ENCODE results near the gene EBP.

Gene EBP

GRCh38 chrX:48521353-48522243 lies at the start of gene EBP:
TSS of gene EBP (plus strand) at chrX:48521808. CDS start at chrX:48523772, 1,964 bp downstream.
- ATAC-seq: peak; percentile 93 to 96

DNA sequence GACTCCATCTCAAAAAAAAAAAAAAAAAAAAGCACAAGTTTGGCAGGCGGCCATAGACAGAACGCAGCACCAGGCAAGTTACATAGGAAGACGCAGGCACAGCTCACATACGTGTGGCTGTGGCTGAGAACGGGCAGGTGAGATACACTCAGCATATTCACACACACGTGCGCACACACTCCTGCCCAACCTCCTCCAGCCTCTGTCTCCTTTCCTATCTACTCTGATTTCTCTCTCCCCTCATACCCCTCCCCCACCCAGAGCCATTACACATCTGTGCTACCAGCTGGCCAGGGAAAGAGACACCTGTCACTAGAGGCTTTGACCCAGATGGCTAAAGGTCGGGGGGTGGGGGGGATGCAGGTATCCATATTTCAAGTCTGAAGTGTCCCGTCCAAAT lies 49.4 kb upstream of the EBP start:
- ATAC-seq: no peak

- ATAC-seq: no peak
Measured at GRCh38 chrX:48472851-48473703, 48.5 kb upstream of the EBP start.

- no peak for ATAC-seq
Measured at GRCh38 chrX:48473704-48473990, 48.0 kb upstream of the EBP start.

DNA sequence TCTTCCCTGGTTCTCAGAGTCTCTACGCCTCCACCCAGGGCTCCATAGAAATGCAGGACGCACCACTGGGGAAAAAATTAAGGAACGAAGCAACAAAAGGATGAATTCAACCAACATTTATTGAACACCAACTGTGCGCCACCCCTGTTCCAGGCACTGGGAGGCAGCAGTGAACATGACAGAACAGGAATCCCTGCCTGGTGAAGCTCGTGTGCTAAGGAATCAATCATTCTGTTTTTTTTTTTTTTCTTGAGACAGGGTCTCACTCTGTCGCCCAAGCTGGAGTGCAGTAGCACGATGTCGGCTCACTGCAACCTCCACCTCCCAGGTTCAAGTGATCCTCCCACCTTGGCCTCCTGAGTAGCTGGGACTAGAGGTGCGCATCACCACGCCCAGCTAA lies 47.5 kb upstream of the EBP start:
- no peak for ATAC-seq

DNA sequence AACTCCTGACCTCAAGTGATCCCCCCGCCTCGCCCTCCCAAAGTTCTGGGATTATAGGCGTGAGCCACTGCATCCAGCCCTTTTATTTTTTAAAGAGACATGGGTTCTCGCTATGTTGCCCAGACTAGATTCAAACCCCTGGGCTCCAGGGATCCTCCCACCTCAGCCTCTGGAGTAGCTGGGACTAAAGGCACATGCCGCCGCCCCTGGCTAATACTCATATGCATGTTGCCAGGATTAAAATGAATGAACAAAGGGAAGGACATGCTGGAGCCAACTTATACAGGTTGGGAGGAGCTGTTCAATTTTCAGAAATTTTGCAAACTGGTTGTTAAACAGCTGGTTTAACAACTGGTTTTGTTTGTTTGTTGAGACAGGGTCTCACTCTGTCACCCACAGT lies 47.0 kb upstream of the EBP start:
- ATAC-seq: no peak

DNA sequence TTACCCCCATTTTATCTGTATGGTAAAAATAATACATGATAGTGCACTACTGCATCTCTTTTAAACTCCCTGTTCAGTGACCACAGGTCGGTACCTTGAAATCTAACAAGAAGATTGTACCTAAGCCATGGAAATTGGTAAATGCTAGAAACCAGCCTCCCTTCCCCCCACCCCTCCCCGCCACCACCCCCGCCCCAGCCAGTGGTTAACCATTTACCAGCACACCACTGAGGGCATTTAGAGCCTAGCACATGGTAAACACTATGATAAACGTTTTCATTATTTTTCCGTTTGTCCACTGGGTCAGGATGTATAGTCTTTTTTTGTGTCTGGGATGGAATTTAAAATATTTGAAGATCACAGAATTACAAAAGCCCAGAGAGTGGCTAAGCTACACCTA lies 46.3 kb upstream of the EBP start:
- ATAC-seq: peak in 1 of 2 donors; percentile 17

DNA sequence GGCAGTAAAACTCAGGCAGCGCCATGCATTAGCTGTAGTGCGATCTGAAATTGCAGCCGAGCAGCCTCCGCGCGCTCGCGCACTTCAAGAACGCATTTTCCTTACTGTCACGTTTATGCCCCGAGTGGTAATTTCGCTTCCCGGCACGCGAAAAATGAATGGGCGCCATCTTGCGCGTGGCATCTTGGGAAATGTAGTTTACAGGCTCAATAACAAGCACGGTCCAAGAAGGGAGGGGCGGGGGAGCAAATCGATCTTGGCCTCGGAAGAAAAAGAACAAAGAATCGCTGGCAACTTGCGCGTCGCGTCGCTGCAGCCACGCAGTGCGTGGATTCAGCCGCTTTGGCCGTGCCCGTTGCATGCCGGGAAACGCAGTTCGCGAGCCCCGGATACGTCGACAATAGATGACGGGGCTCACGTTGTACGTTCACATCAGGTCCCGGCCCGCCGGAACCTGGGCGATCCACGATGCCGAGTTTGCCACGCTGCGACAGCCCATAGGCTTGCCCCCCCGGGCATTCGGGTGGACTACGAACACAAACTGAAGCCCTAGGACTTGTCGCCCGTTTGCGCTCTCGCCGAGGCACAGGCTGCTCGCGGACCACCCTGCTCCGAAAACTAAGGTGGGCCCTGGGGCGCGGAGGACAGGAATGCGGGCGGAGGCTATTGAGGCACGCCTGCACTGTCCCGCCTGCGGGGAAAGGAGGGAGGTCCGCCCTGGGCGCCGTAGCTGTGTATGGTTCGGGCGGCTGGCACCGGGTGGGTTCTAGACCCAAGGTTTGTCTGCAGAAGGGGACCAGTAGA lies 45.6 kb upstream of the EBP start, which contains the start of gene FTSJ1:
FTSJ1 (plus strand) TSS at position 426 of the 804 bp plus-strand sequence. CDS start 1,849 bp downstream, outside the sequence.
- peak; percentile 95 to 96 for ATAC-seq

DNA sequence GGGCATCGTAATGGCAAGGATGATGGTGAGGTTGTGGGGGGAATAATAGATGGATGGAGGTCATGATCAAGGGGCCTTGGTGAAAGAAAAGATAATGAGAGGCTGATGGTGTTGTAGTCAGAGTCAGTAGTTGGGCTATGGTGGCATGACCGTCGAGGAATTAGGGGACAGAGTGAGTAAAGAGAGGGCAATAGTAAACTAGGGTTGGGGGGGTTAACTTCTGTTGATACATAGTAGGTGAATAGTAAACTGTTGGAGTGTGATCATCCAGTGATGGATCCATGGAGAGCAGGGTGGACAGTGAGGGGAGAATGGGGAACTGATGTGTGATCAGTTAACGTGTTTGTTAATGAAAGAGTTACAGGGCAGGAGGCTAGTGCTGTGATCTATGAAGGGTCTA lies 44.7 kb upstream of the EBP start:
- ATAC-seq: no peak

GRCh38 chrX:48477960-48478755 lies 43.5 kb upstream of the EBP start:
- no peak for ATAC-seq

GRCh38 chrX:48478806-48479205 lies 42.8 kb upstream of the EBP start:
- ATAC-seq: no peak

- ATAC-seq: no peak
Measured at GRCh38 chrX:48480142-48480541, 41.5 kb upstream of the EBP start.

DNA sequence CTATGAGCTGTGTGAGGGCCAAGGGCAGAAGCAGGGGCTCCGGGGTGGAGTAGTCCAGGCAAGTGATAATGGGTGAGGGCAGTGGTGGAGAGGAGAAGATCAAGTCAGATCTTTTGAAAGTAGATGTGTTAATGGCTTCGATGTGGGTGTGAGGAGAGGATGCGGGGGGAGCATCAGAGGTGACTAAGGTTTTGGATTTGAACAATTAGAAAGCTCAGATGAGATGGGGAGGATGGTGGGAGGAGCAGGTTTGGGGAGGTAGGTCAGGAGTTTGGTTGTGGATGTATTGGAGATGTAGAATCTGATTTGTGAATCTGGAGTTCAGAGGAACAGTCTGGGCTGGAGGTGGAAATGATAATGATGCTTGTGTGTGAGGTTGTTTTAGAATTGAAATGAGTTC lies 41.0 kb upstream of the EBP start:
- ATAC-seq: no peak

DNA sequence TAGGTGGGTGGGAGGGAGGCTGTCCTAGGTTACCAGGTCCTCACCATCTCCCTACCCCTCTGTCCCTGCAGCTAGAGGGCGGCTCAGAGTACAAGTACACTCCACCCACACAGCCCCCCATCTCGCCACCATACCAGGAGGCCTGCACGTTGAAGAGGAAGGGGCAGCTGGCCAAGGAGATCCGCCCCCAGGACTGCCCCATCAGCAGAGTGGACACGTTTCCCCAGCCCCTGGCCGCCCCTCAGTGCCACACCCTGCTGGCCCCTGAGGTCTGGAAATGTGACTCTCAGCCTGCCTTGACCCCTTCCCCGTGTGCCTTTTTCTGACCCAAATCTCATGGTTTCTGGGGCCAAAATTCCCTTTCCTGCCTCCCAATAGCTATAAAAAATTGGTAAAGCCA lies 39.1 kb upstream of the EBP start:
- ATAC-seq: no peak

- no peak for ATAC-seq
Measured at GRCh38 chrX:48487362-48487798, 34.2 kb upstream of the EBP start.

DNA sequence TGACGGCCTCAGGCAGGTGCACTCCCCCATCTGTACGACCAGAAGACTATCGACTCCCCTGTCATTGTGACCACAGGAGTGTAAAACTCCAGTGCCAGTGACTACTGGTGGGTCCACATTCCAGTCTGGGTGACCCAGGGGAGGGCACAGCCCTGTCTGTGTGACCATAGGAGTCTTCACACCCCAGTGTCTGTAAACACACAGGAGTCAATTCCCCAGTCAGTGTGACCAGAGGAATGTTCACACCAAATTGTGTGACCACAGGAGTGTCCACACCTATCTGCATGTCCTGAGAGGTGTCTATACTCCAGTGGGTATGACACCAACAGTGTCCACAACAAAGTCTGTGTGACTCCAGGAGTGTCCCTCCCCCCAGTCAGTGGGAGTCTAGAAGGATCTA lies 33.6 kb upstream of the EBP start:
- no peak for ATAC-seq

GRCh38 chrX:48489296-48489695 lies 32.3 kb upstream of the EBP start:
- ATAC-seq: no peak

DNA sequence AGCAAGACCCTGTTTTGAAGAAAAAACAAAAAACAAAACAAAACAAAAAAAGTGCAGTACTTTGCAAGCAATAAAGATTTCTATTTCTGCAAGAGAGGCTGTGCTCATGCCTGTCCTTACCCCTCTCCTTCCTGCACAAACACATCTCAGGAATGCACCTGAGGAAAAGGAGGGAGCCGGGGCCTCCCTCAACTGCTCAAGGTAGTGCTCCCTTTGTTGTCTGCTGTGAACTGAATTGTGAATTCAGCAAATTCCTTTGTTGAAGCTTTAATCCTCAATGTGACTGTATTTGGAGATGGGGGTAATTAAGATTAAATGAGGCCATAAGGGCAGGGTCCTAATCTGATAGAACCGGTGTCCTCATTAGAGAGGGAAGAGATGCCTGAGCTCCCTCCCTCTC lies 31.7 kb upstream of the EBP start:
- no peak for ATAC-seq

GRCh38 chrX:48490661-48491060 lies 30.9 kb upstream of the EBP start:
- no peak for ATAC-seq

DNA sequence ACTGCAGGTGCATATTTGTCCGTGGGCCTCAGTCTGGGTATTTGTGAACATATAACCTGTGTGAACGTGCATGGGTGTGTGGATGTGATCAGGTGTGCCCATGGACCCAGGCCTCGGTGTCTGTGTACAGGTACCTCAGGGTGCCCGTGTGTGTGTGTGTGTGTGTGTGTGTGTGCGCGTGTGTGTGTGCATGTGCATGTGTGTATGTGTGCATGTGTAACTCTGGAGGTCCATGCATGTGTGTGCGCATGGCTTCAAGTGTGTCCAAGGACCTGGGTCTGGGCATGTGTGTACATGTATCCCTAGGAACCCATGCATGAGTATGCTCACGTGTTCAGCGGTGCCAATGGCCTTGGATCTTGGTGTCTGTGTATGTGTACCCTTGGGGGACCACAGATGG lies 29.8 kb upstream of the EBP start:
- ATAC-seq: no peak

GRCh38 chrX:48492293-48492910 lies 29.2 kb upstream of the EBP start:
- ATAC-seq: no peak

DNA sequence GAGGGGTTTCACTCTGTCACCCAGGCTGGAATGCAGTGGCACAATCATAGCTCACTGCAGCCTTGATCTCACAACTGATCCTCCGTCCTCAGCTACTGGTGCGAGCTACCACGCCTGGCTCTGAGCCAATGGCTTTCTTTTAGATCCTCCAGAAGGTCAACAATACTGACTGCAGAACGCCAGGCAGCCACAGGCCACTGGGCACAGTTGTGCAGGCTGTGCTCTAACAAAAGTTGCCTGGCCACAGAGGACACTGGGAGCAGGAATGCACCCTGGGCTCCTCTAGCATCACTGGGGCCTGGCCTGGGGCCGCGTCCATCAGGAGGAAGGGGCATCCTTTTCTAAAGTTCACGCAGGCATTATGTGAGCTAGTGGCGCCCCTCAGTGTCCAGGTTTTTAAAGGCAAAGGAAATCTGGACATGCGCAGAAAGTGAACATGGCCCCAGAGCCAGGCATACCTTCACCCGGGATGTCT lies 27.7 kb upstream of the EBP start:
- no peak for ATAC-seq

Data from activated CD4-positive, CD25-positive, alpha-beta regulatory T cell treated with anti-CD3 and anti-CD28 coated beads, Interleukin-2, amount 50 U/mL, for 24 hours (primary cell).